NCI-H2107 treated with DMSO at 0.1 percent for 48 hours (cell line): Measurements from ENCODE around the gene LENEP.

ENCODE experiments used
- DNase-seq: peaks from one replicate; lab custom pipeline; 2025; ENCODE audit not compliant: unreplicated experiment; lab: John Stamatoyannopoulos, UW

The LENEP gene

GRCh38 chr1:154998818-154999570 lies 5.6 kb downstream of the LENEP start:
- peak; percentile 61 for DNase-seq

- DNase-seq, result peak; percentile 50
Measured at GRCh38 chr1:154999571-155000410, 6.4 kb downstream of the LENEP start.

GRCh38 chr1:155000411-155000725 lies 7.0 kb downstream of the LENEP start:
- DNase-seq, result no peak

GRCh38 chr1:155000726-155001424 lies 7.5 kb downstream of the LENEP start:
- peak; percentile 79 for DNase-seq

GRCh38 chr1:155001425-155001674 lies 8.0 kb downstream of the LENEP start:
- DNase-seq, result no peak

GRCh38 chr1:155001675-155002463 lies 8.5 kb downstream of the LENEP start:
- peak; percentile 99 for DNase-seq

GRCh38 chr1:155002464-155003226 lies 9.3 kb downstream of the LENEP start, which contains the start of gene ZBTB7B:
ZBTB7B (plus strand) TSS chr1:155002802; CDS start chr1:155014661, 11,859 bp downstream.
- DNase-seq, result no peak

- peak; percentile 37 for DNase-seq
Measured at GRCh38 chr1:155003227-155003765, 9.9 kb downstream of the LENEP start.

- no peak for DNase-seq
Measured at GRCh38 chr1:155003766-155004351, 10.5 kb downstream of the LENEP start.

GRCh38 chr1:155004352-155005075 lies 11.1 kb downstream of the LENEP start:
- DNase-seq, result no peak

- DNase-seq, result no peak
Measured at GRCh38 chr1:155005076-155006011, 12.0 kb downstream of the LENEP start.

GRCh38 chr1:155006601-155007101 lies 13.3 kb downstream of the LENEP start:
- no peak for DNase-seq

- no peak for DNase-seq
Measured at GRCh38 chr1:155007251-155007828, 14.0 kb downstream of the LENEP start.

- DNase-seq, result no peak
Measured at GRCh38 chr1:155008015-155008941, 14.9 kb downstream of the LENEP start.

GRCh38 chr1:155009221-155009711 lies 15.9 kb downstream of the LENEP start:
- DNase-seq, result no peak

GRCh38 chr1:155009742-155010141 lies 16.4 kb downstream of the LENEP start:
- no peak for DNase-seq
